GM19463 (cell line): ENCODE data around the gene GPBAR1.
"Not testable (repeated sequence)": the region's sequence is repeated elsewhere in the genome, so short reads cannot be mapped to it uniquely, and the experiment has no call there.

Source experiments
- ATAC-seq: cut with Tn5 transposase; IDR thresholded peaks from one replicate; pipeline ENCODE4 v1.9.1; 2021; ENCODE audit warnings: mild to moderate bottlenecking, moderate library complexity; ENCODE audit not compliant: unreplicated experiment

The GPBAR1 gene

GRCh38 chr2:218305383-218305782 lies 44.6 kb downstream of the GPBAR1 start:
- no peak for ATAC-seq

GRCh38 chr2:218306184-218306920 lies 45.5 kb downstream of the GPBAR1 start:
- no peak for ATAC-seq

- no peak for ATAC-seq
Observed at GRCh38 chr2:218307415-218308090, 46.7 kb downstream of the GPBAR1 start.

- no peak for ATAC-seq
Observed at GRCh38 chr2:218310853-218311540, 50.2 kb downstream of the GPBAR1 start.

GRCh38 chr2:218311541-218312266 lies 50.9 kb downstream of the GPBAR1 start:
- ATAC-seq: not testable (repeated sequence)

GRCh38 chr2:218312267-218312756 lies 51.5 kb downstream of the GPBAR1 start:
- ATAC-seq: no peak

- ATAC-seq: no peak
Observed at GRCh38 chr2:218313356-218313755, 52.5 kb downstream of the GPBAR1 start.
